ENCODE data around the gene STX18. TPM values are rescaled to one million over a fixed set of nuclear protein-coding genes. Genes with fewer than 3 reads are reported as not detected.

The STX18 gene
- total RNA-seq, 3 donors from 2014 or later (not counting 1 experiment from before 2014, with no cell fraction given) = 23.1 to 32.8 (median 29.0) TPM

GRCh38 chr4:4425696-4426095 lies 116.2 kb downstream of the STX18 start:
- no peak overlapping the region for H3K27ac Mint-ChIP-seq
- no peak for TF ChIP-seq CTCF (IDR thresholded peaks at IDR 0.05)
- no peaks in the 10 kb centered on the region for H3K27me3 Mint-ChIP-seq (ENCODE audit: low read depth in 2 of 2)
- ATAC-seq = no peak
- WGBS (ENCODE audit: insufficient coverage) = 96% methylated on average over 7 of the region's 7 CpGs
- H3K9me3 Mint-ChIP-seq = no peaks in the 10 kb centered on the region
- Histone ChIP-seq H3K36me3 (ENCODE audit: control insufficient read depth, insufficient read depth, low read length) (peaks cover 35% of the 10 kb centered on the region), H3K9me3 (ENCODE audit: control insufficient read depth, insufficient read depth, low read length) (no peaks in the 10 kb centered on the region), H3K27ac (ENCODE audit: low read length) (no peak overlapping the region), H3K4me3 (ENCODE audit: low read length) (no peak overlapping the region), H3K27me3 (ENCODE audit: control insufficient read depth, insufficient read depth, low read length) (no peaks in the 10 kb centered on the region), H3K4me1 (ENCODE audit: control insufficient read depth, insufficient read depth, low read length) (no peaks in the 10 kb centered on the region)
- DNase-seq = no peak
- H3K36me3 Mint-ChIP-seq = peaks cover 7% of the 10 kb centered on the region
- no peak overlapping the region for H3K4me3 Mint-ChIP-seq
- intact Hi-C loops (cut with micrococcal nuclease) = no loop called here
- H3K4me1 Mint-ChIP-seq = peaks cover 0 to 7% of the 10 kb centered on the region in 2 donors

GRCh38 chr4:4425119-4425690 lies 116.6 kb downstream of the STX18 start:
- Histone ChIP-seq H3K27me3 (ENCODE audit: control insufficient read depth, insufficient read depth, low read length) (no peaks in the 10 kb centered on the region), H3K4me3 (ENCODE audit: low read length) (no peak overlapping the region), H3K27ac (ENCODE audit: low read length) (no peak overlapping the region), H3K36me3 (ENCODE audit: control insufficient read depth, insufficient read depth, low read length) (peaks cover 39% of the 10 kb centered on the region), H3K4me1 (ENCODE audit: control insufficient read depth, insufficient read depth, low read length) (no peaks in the 10 kb centered on the region), H3K9me3 (ENCODE audit: control insufficient read depth, insufficient read depth, low read length) (no peaks in the 10 kb centered on the region)
- Mint-ChIP-seq H3K36me3 (peaks cover 7% of the 10 kb centered on the region), H3K27ac (no peak overlapping the region), H3K9me3 (no peaks in the 10 kb centered on the region), H3K4me3 (no peak overlapping the region), H3K27me3 (ENCODE audit: low read depth in 2 of 2) (no peaks in the 10 kb centered on the region), H3K4me1 (peaks cover 0 to 7% of the 10 kb centered on the region in 2 donors)
- DNase-seq (no peak), ATAC-seq (no peak)
- TF ChIP-seq CTCF (IDR thresholded peaks at IDR 0.05) = no peak
- 95% methylated on average over 11 of the region's 13 CpGs for WGBS (ENCODE audit: insufficient coverage)
- intact Hi-C loops (cut with micrococcal nuclease) = no loop called here

GRCh38 chr4:4424499-4425115 lies 117.2 kb downstream of the STX18 start:
- H3K36me3 ChIP-seq (ENCODE audit: control insufficient read depth, insufficient read depth, low read length) = peaks cover 45% of the 10 kb centered on the region
- no peaks in the 10 kb centered on the region for H3K4me1 ChIP-seq (ENCODE audit: control insufficient read depth, insufficient read depth, low read length)
- H3K27me3 Mint-ChIP-seq (ENCODE audit: low read depth in 2 of 2) = no peaks in the 10 kb centered on the region
- no peak overlapping the region for H3K4me3 ChIP-seq (ENCODE audit: low read length)
- peaks cover 7% of the 10 kb centered on the region for H3K36me3 Mint-ChIP-seq
- no peaks in the 10 kb centered on the region for H3K27me3 ChIP-seq (ENCODE audit: control insufficient read depth, insufficient read depth, low read length)
- intact Hi-C loops (cut with micrococcal nuclease) = no loop called here
- ATAC-seq (no peak), DNase-seq (no peak)
- TF ChIP-seq CTCF (IDR thresholded peaks at IDR 0.05) = no peak
- peaks cover 0 to 7% of the 10 kb centered on the region in 2 donors for H3K4me1 Mint-ChIP-seq
- H3K27ac ChIP-seq (ENCODE audit: low read length) = no peak overlapping the region
- WGBS (ENCODE audit: insufficient coverage) = 98% methylated on average over 8 of the region's 8 CpGs
- H3K9me3 ChIP-seq (ENCODE audit: control insufficient read depth, insufficient read depth, low read length) = no peaks in the 10 kb centered on the region
- no peaks in the 10 kb centered on the region for H3K9me3 Mint-ChIP-seq
- H3K27ac Mint-ChIP-seq = no peak overlapping the region
- H3K4me3 Mint-ChIP-seq = no peak overlapping the region
